ENCODE data around the gene ZDHHC22.
"Not testable (repeated sequence)": the region's sequence is repeated elsewhere in the genome, so short reads cannot be mapped to it uniquely, and the experiment has no call there.

The ZDHHC22 gene, protein sequence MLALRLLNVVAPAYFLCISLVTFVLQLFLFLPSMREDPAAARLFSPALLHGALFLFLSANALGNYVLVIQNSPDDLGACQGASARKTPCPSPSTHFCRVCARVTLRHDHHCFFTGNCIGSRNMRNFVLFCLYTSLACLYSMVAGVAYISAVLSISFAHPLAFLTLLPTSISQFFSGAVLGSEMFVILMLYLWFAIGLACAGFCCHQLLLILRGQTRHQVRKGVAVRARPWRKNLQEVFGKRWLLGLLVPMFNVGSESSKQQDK

GRCh38 chr14:77141214-77142004 is at the start of gene ZDHHC22:
Gene ZDHHC22 (minus strand): TSS chr14:77141791. CDS start chr14:77139738, 2,053 bp downstream.
- DNase-seq = peak; percentile 66

DNA sequence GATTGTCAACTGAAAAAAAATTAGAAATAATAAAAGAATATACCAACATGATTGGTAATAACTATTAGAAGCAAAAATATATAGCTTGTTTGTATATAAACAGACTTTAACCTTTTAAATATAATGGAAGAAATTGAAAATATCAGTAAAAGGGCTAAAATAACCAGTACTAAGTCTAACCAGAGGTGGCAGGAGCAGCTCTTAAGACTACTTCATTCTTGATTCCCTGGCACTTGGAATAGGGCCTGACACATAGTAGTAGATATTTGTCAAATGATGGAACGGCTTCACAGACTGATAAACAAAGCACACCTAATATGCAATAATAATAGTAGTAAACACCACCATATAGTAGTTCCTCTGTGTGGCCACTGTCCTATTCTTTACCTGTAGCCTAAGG is 49.4 kb upstream of the ZDHHC22 start:
- no peak for DNase-seq

DNA sequence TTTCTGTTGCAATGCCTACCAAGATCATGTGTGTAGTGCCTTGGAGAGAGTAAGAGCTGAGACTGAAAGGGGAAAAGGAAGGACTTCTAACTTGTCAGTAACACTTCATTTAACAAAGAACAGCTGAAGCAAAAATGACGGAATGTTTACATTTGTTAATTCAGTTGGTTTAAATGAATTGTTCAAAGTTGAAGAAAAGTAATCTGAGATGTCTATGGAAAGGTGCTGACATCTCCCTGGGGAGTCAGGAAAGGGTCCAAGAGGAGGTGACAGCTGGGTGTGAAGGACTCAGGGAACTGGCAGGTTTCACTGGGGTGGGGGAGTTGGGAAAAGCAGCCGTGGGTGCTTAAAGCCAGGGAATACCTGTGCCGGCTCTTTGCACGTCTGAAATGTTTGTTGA is 47.9 kb upstream of the ZDHHC22 start:
- DNase-seq = no peak

DNA sequence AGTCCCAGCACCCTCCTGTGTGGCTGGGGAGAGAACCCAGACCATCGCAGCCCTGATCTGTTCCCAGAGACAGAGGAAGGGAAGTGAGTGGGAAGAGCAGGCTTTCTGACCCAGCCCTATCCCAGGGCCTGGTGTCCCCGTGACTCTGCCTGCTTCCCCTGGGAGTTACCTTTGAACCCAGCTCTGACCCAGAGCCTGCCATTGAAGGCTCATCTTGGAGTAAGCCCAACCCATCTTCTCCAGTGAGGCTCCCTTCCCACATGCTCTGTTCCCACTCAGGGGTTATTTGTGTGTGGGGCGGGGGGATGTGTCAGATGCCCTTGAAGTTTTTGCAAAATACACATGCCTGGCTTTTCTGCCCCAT is 46.0 kb upstream of the ZDHHC22 start:
- DNase-seq = no peak

DNA sequence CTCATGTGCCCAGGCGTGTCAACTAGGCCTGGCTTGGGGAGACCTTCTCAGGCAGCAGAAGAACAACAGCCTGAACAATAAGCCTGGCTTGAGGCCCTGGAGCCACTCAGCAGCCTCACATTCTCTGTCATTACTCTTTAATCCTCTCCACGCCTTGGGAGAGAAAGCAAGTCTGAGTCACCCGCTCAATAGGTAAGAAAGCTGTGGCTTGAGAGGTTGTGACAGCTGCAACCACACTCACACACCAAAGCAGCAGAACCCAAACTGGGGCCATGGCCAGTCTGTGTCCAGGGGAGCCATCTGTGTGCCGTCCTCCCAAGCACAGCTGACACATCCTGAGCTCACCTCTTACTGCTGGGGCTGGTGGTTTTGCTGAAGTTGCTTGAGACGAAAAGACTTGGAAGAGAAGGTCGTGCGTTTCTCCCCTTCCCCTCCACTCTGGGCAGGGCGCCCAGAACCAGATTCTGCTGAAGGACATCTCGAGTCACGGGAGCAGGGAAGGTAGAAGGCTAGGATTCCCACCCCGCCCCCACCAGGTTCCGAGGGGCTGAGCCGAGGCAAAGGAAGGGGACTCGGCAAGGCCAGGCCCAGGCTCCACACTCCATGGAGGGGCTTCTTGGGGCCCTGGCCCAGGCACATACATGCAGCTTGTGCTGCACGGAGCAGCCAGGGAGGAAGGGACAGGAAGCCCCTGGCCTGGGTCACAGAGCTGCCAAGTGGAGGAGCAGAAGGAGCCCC is 45.5 kb upstream of the ZDHHC22 start:
- no peak for DNase-seq

DNA sequence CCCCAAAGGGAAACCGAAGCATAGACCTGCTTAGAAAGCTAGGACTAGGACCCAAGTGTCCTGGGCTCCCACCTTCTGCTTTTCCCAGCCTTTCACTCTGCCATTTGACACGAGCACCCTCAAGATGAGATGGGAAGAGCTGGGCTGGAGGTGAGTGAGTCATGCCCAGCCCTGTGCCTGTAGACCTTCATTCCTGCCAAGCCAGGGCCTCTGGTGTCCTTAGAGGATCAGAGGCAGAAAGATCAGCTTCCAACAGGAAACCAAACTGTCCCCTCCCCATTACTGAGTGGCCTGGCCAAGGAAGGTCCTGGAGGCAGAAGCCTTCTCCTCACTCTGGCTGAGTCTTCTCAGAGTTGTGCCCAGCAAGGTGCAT is 43.5 kb upstream of the ZDHHC22 start:
- DNase-seq = no peak

DNA sequence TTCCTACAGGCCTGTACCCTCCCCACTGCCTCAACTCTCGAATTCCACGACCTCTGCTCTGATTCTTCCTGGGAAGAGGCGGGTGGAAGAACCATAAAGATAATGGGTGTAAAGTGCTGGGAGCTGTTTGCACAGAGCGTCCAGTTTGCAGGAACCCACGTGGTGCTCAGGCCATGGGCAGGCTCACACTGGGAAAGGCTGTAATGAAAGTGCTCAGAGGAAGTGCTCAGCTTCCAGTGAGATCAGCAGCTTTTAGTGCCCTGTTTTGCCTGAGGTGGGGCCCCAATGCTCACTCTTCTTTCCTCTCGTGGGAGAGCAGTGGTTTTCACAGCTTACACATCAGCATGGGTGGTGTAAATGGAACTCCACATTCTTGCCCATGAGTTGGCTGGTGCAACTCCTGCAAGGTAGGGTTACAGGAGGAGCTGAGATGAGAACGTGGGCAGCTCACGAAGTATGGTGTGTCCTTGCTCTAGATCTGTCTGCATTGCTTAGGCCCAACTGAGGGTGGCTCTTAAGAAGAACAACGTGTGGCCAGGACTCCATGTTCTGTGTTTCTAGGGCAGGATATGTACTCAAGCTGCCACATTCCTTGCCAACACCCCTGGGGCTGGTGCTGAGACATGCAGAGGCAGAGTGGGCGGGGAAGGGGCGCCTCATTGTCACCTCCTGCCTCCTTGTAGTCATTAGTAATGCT is 43.0 kb upstream of the ZDHHC22 start:
- DNase-seq = no peak

DNA sequence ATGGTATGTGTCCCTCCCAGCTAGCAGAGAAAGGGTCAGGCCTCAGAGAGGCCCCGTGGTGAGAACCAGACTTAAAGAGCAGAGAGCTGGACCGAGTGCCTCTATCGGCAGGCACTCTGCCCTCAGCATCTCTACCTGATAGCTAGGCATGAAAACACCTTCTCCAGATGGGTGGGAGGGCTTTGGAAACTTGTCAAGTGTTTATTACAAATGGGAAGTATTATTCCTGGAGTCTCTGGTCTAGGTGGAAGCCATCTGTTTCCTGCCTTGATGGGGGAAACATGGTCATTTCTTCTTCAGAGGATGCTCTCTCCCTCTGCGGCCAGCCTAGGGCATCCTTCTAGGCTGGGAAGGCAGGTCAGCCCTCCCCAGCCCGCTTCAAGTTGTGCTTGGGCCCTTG is 42.3 kb upstream of the ZDHHC22 start:
- no peak for DNase-seq

- DNase-seq = peak; percentile 96
These were observed 40.2 kb upstream of the ZDHHC22 start, which contains the start of gene TMEM63C for GRCh38 chr14:77181603-77182437. Gene TMEM63C (plus strand): TSS chr14:77181798. CDS start chr14:77218814, 37,016 bp downstream.

DNA sequence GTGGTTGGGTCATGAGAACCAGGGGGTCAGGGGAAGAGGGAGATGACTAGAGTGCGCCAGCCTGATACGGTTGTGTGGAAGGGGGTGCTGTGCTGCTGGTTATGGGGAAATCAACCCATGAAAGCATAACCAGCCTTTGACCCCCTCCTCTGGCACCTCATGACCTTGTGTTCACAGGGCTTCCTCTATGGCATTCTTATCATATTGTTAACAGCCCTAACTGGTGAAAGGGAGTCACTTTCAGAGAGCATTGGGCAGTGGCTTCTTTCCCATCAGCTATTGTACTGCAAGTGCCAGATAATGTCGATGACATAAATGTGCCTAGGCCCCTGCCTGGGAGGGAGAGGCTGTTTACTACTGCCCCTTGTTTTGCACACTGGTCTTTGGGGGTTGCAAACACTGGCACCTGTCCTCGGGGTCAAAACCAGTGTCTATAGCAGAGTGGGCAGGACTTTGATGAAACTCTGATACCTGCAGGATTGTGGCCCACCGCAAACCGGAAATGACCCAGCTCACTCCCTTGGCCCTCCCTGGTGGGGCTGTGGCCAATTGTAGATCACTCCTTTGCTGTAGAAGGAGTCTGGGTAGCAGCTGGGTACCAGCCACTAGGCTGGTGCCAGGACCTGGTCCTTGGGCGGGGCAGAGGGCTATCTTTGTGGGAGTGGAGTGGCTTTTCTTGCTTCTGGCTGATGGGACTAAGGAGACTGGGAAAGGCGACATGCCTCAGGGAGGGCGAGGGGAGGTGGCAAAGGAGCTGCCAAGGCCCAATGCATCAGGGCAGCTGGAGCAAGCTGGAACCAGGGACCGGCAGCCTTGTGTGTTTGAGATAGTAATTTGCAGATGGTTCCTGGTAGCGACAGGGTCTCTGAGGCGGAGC is 39.4 kb upstream of the ZDHHC22 start:
- no peak for DNase-seq

DNA sequence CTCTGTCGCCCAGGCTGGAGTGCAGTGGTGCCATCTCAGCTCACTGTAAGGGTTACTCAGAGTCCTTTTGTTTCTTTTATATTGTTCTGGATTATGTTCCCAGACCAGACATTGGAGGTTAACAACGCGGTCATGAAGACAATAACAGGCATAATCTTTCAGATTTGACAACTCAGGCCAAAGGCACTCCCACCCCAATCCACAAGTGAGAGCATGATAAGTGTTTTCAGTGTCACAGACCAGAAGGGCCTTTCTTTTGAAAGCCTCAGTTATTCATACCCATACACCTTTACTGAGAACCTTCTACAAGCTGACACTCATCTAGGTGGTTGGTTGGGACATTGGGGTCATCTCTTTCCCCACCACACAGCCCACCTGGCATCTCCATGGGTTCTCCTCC is 37.1 kb upstream of the ZDHHC22 start:
- no peak for DNase-seq

DNA sequence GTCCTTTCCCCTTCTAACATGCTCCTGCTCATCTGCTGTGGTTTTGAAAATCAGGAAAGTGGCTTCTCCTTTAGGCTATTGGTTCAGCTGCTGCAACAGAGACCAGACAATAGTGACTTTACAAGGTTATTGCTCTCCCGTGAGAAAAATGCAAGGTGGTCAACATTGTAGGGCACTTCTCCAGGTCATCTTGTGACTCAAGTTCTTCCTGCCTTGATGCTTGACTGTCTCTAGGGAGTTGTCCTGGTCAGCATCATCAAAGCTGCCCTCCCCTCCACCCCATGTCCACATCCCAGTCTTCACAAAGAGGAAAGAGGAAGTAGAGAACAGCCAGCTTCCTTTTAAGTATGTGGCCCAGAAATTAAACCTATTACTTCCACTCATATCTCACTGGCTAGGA is 36.1 kb upstream of the ZDHHC22 start:
- DNase-seq = no peak

GRCh38 chr14:77175843-77176242 is 34.3 kb upstream of the ZDHHC22 start:
- DNase-seq = no peak

- DNase-seq = not testable (repeated sequence)
These were observed 32.5 kb upstream of the ZDHHC22 start for GRCh38 chr14:77173911-77174617.

GRCh38 chr14:77172916-77173315 is 31.3 kb upstream of the ZDHHC22 start:
- DNase-seq = no peak

GRCh38 chr14:77170045-77170444 is 28.5 kb upstream of the ZDHHC22 start:
- DNase-seq = no peak

DNA sequence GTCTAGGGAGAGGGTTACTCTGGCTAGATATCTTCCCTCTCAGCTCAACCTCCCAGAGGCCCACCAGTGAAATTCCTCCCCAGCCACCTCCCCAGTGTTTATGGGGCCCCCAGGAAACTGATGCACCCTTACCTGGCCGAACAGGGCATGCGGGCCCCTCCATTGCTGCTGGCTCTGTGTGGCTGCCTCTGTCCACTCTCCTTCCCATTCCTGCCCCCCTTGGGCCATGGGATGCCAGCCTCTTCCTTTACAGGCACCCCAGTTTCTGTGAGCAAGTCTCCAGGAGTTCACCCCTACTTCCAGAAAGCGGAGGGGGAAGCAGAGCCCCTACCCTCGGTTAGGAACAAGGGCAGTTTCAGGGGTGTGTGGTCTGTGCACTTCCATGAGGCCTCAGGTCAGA is 19.4 kb upstream of the ZDHHC22 start:
- DNase-seq = no peak

- DNase-seq = peak; percentile 60
These were observed 17.3 kb upstream of the ZDHHC22 start for GRCh38 chr14:77158882-77159255.

DNA sequence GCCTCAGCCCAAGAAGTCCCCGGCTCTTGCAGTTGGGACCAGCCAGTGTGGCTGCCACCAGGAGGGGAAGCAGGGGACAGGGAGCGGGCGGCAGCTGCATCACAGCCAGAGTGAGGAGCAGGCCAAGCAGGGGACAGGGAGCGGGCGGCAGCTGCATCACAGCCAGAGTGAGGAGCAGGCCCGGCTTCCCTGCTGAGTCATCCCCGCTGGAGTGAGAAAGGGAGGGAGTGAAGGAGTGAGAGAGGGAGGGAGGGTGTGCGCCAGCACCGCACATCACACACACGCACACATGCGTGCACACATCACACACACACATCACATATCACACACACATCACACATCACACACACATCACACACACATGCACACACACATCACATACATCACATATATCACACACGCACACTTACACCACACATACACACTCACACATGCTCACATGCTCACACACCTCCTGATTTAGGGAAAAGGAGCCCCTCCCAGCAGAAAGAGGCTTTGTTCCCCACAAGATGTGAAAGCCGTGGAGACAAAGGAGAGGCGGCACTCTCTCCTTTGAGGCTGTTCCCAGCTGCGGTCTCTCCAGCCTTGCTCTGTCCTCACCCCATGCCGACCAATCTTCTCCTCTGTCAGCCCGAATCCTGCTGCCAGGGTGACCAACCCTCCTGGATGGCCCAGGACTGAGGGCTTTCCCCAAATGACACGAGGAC is 16.7 kb upstream of the ZDHHC22 start:
- peak; percentile 78 for DNase-seq

DNA sequence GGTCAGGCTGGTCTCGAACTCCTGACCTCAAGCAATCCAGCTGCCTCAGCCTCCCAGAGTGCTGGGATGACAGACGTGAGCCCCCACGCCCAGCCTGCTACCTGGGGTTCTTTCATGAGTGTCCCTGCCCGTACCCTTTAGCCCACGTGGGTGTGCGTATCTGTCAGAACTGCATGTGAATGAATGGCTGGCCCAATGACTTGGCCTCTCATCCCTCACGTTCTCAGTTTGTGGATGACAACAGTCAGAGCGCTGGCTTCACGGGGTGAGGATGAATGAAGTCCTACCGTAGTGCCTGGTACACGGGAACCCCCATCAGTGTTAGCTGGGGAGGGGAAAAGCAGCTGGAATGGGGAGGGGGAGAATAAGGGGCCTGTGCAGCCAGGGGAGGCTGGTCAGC is 16.1 kb upstream of the ZDHHC22 start:
- no peak for DNase-seq
